Endothelial cell of umbilical vein (primary cell): ENCODE measurements around the gene TXNRD1. TPM values are rescaled to one million over a fixed set of nuclear protein-coding genes. Genes with fewer than 3 reads are reported as not detected.
"Not testable (repeated sequence)": the region's sequence is repeated elsewhere in the genome, so short reads cannot be mapped to it uniquely, and the experiment has no call there.

Source experiments
- BruUV-seq: library from RNA; stranded (reverse); fragments of 400-500 nt; replicated peaks from 2 replicates; lab custom pipeline; 2021; lab: Mats Ljungman, UMichigan
- CTCF ChIA-PET: fragments of 300-600, 350-600 bp; sonication (Branson Sonifier 250); formaldehyde crosslinking; loops from one replicate; lab custom pipeline; 2021; ENCODE audit warnings: antibody characterized with exemption, inconsistent platforms; lab: Charles Lee
- POLR2A ChIA-PET: fragments of 300-600, 350-600 bp; sonication (Branson Sonifier 250); formaldehyde crosslinking; loops from one replicate; lab custom pipeline; 2021; ENCODE audit warnings: antibody characterized with exemption, inconsistent platforms; lab: Charles Lee
- DNase-seq: peaks from one replicate; pipeline ENCODE4 v3.0.0-alpha.2; 2011; ENCODE audit warnings: low read depth, low spot score
- FAIRE-seq: peaks from 2 replicates; lab custom pipeline; 2011; peaks lifted over from hg19 to GRCh38; lab: Jason Lieb, UNC
- H2AFZ ChIP-seq: 2 replicates; pipeline ENCODE4 v1.6.0; 2012; ENCODE audit warnings: low read depth, low read length, control low read depth, inconsistent platforms
- H3K27ac ChIP-seq: 2 replicates; pipeline ENCODE4 v1.5.1; 2011; ENCODE audit warnings: low read depth, mild to moderate bottlenecking, control low read depth, low read length, moderate library complexity; ENCODE audit not compliant: insufficient read depth
- H3K27me3 ChIP-seq, 2 experiments: 2 replicates each; pipeline versions ENCODE4 v1.6.0 to v1.6.1; 2011; ENCODE audit warnings: low read length in 2 of 2, mixed read lengths in 1 of 2; ENCODE audit not compliant: control insufficient read depth in 2 of 2, insufficient read depth in 2 of 2
- H3K36me3 ChIP-seq, 2 experiments: 2 replicates in 1 of 2; 3 replicates in 1 of 2; pipeline ENCODE4 v1.5.1; 2011; ENCODE audit warnings: low read length in 2 of 2, mild to moderate bottlenecking in 1 of 2, moderate library complexity in 1 of 2; ENCODE audit not compliant: control insufficient read depth in 2 of 2, insufficient read depth in 2 of 2; ENCODE audit errors: extremely low read depth in 1 of 2
- H3K4me1 ChIP-seq: 3 replicates; pipeline ENCODE4 v1.5.1; 2011; ENCODE audit warnings: mild to moderate bottlenecking, low read length; ENCODE audit not compliant: control insufficient read depth, insufficient read depth; ENCODE audit errors: extremely low read depth
- H3K4me2 ChIP-seq: 2 replicates; pipeline ENCODE4 v1.6.1; 2011; ENCODE audit warnings: low read length, control low read depth, mixed read lengths; ENCODE audit not compliant: insufficient read depth
- H3K4me3 ChIP-seq, 3 experiments: fragments of 200-600 bp in 1 of 3; sonication (generic), shearing (Covaris generic) in 1 of 3; replicated peaks in 1 of 3; 2 replicates each; pipeline ENCODE4 v1.5.1; 2011 to 2016; ENCODE audit warnings: control low read depth in 3 of 3, low read length in 3 of 3, mild to moderate bottlenecking in 2 of 3, inconsistent platforms in 1 of 3, low read depth in 1 of 3, moderate library complexity in 1 of 3; ENCODE audit not compliant: insufficient read depth in 1 of 3
- H3K79me2 ChIP-seq: 2 replicates; pipeline ENCODE4 v1.6.0; 2012; ENCODE audit warnings: low read length, inconsistent platforms; ENCODE audit not compliant: control insufficient read depth, insufficient read depth
- H3K9ac ChIP-seq: replicated peaks from 2 replicates; pipeline ENCODE3; 2011; ENCODE audit warnings: low read length, control low read depth; ENCODE audit not compliant: insufficient read depth; ENCODE audit errors: extremely low read depth
- H3K9me1 ChIP-seq: replicated peaks from 3 replicates; pipeline ENCODE4 v1.6.0; 2011; ENCODE audit warnings: mild to moderate bottlenecking, low read length; ENCODE audit not compliant: control insufficient read depth, insufficient read depth; ENCODE audit errors: extremely low read depth
- H3K9me3 ChIP-seq: replicated peaks from 2 replicates; pipeline ENCODE4 v1.5.1; 2012; ENCODE audit warnings: low read length, inconsistent platforms; ENCODE audit not compliant: control insufficient read depth, insufficient read depth
- H4K20me1 ChIP-seq: replicated peaks from 2 replicates; pipeline ENCODE3; 2011; ENCODE audit warnings: mild to moderate bottlenecking, low read length; ENCODE audit not compliant: control insufficient read depth, insufficient read depth; ENCODE audit errors: extremely low read depth
- EZH2 ChIP-seq: IDR thresholded peaks from 2 replicates; pipeline ENCODE4 v1.6.1; 2012; ENCODE audit warnings: borderline replicate concordance, low read depth, mild to moderate bottlenecking, moderate library complexity, low read length, inconsistent platforms; ENCODE audit not compliant: severe bottlenecking
- JUN ChIP-seq: IDR thresholded peaks from 2 replicates; pipeline ENCODE4 v1.6.1; 2011; ENCODE audit warnings: borderline replicate concordance, low read depth; ENCODE audit not compliant: insufficient read length, insufficient read depth
- MAX ChIP-seq: IDR thresholded peaks from 2 replicates; pipeline ENCODE4 v1.6.1; 2011; ENCODE audit not compliant: insufficient read depth, insufficient read length
- MYC ChIP-seq: IDR thresholded peaks from one replicate; pipeline ENCODE4 v1.6.1; 2011; ENCODE audit warnings: mild to moderate bottlenecking, low read depth, low read length
- POLR2A ChIP-seq: IDR thresholded peaks from 2 replicates; pipeline ENCODE4 v1.6.1; 2012; ENCODE audit warnings: low read depth, mild to moderate bottlenecking, control low read depth, low read length
- POLR2AphosphoS5 ChIP-seq: IDR thresholded peaks from 2 replicates; pipeline ENCODE4 v1.6.1; 2012; ENCODE audit warnings: low read depth, mild to moderate bottlenecking, control low read depth, low read length, moderate library complexity; ENCODE audit not compliant: insufficient read depth
- dilution Hi-C: fragments of 300-500 bp; cut with MboI; formaldehyde crosslinking; loops from one replicate; pipeline ENCODE4 v1.15.0; 2019; ENCODE audit warnings: low sequenced_read_pairs; ENCODE audit not compliant: extremely low pct_ligation_motif_present
- intact Hi-C: fragments of 100-400 bp; cut with micrococcal nuclease; formaldehyde crosslinking; loops from one replicate; pipeline ENCODE4 v1.10.0; 2022
- polyA plus RNA-seq, 4 experiments: library from polyadenylated mRNA; depleted of rRNA in 3 of 4; stranded (reverse) in 3 of 4; unstranded in 1 of 4; fragments of >200 nt; gene quantifications; 2 replicates each; pipeline versions ENCODE4 v1.2.1 to v1.2.3, GENCODE V29; 2011 to 2012; ENCODE audit warnings: missing spikeins in 1 of 4
- total RNA-seq: library from RNA; stranded (reverse); gene quantifications from 2 replicates; pipeline ENCODE4 v1.2.3, GENCODE V29; 2021

Gene TXNRD1
- total and polyA plus RNA-seq, 2 donors (not counting 3 experiments of a cell fraction or from before 2014, with no cell fraction given), result 309 to 566 TPM

GRCh38 chr12:104216521-104216924 is 944 bp downstream of the TXNRD1 start:
- no TSS peak for BruUV-seq
- Histone ChIP-seq H2AFZ (peak overlapping the region; percentile 54), H3K9me3 (no peaks in the 10 kb centered on the region), H3K36me3 (no peaks in the 10 kb centered on the region), H3K27ac (peak overlapping the region; percentile 88), H3K79me2 (peaks cover 14% of the 10 kb centered on the region), H3K9ac (peak overlapping the region; percentile 93), H4K20me1 (no peaks in the 10 kb centered on the region), H3K27me3 (no peaks in the 10 kb centered on the region), H3K4me1 (peaks cover 40% of the 10 kb centered on the region), H3K9me1 (no peaks in the 10 kb centered on the region), H3K4me2 (peak overlapping the region; percentile 61), H3K4me3 (peak overlapping the region in 2 of 3 experiments; percentile 42 to 64)
- CTCF ChIA-PET, result interaction anchor here (1.0 to 5.6 kb wide), 10 partner anchors 12 to 123 kb away, joined by 3 to 49 read pairs (median 8); partner anchors contain the start of gene EID3
- FAIRE-seq (no peak), DNase-seq (no peak)
- dilution Hi-C loops (no loop called here), intact Hi-C loops (loop anchor here (5.0 kb wide), 1 partner anchor 241 kb away; the partner anchor contains the start of gene CHST11)
- TF ChIP-seq MYC, result no peak
- no peak for TF ChIP-seq EZH2
- TF ChIP-seq POLR2A, result no peak
- no peak for TF ChIP-seq POLR2AphosphoS5
- no peak for TF ChIP-seq JUN
- TF ChIP-seq MAX, result no peak
- POLR2A ChIA-PET, result interaction anchor here (1.1 to 6.8 kb wide), 2 partner anchors 77 to 96 kb away, joined by 3 to 222 read pairs; no protein-coding TSS in a partner anchor

- Histone ChIP-seq H3K9ac (peak overlapping the region; percentile 82), H3K79me2 (peaks cover 14% of the 10 kb centered on the region), H3K4me2 (peak overlapping the region; percentile 4), H3K27ac (peak overlapping the region; percentile 95), H3K4me1 (peaks cover 40% of the 10 kb centered on the region)
- intact Hi-C loops, result loop anchor here (5.0 kb wide), 1 partner anchor 239 kb away; the partner anchor contains the start of gene CHST11
- H3K36me3 ChIP-seq, H3K27me3 ChIP-seq, BruUV-seq, H3K9me3 ChIP-seq, H3K4me3 ChIP-seq, FAIRE-seq, DNase-seq, H2AFZ ChIP-seq, dilution Hi-C loops, H3K9me1 ChIP-seq, H4K20me1 ChIP-seq: not testable (repeated sequence)
- ChIA-PET POLR2A (interaction anchor here (1.4 to 6.8 kb wide), 2 partner anchors 75 to 889 kb away, joined by 4 to 222 read pairs; partner anchors contain the start of gene WASHC4), CTCF (interaction anchor here (1.0 to 5.6 kb wide), 4 partner anchors 64 to 74 kb away, joined by 3 to 49 read pairs (median 10); no protein-coding TSS in a partner anchor)
Measured at GRCh38 chr12:104218506-104218905, 2.9 kb downstream of the TXNRD1 start.
